22Rv1 (cell line): ENCODE results near the gene DNAJB14.

Experiments
- H3K27ac ChIP-seq: fragments of 450-650 bp; 2 replicates; pipeline ENCODE4 v1.5.1; 2017
- CTCF ChIP-seq: fragments of 450-650 bp; IDR thresholded peaks from 2 replicates; pipeline ENCODE4 v1.5.1; 2017; ENCODE audit warnings: mild to moderate bottlenecking
- ZFX ChIP-seq: fragments of 450-650 bp; IDR thresholded peaks from 2 replicates; pipeline ENCODE4 v1.6.1; 2017; ENCODE audit warnings: antibody characterized with exemption, borderline replicate concordance

Gene DNAJB14

GRCh38 chr4:99894998-99895397 lies 51.4 kb downstream of the DNAJB14 start:
- peak overlapping the region; percentile 68 for H3K27ac ChIP-seq
- no peak for TF ChIP-seq ZFX
- no peak for TF ChIP-seq CTCF

- H3K27ac ChIP-seq, result peak within 1 kb of the TSS; percentile 68
These were observed 52.0 kb downstream of the DNAJB14 start, which contains the start of gene LAMTOR3 for GRCh38 chr4:99894161-99894997. Gene LAMTOR3, minus strand, starts transcription at chr4:99894427. Its CDS starts 464 bp downstream, at chr4:99893963.

GRCh38 chr4:99893839-99894160 lies 52.6 kb downstream of the DNAJB14 start:
- TF ChIP-seq ZFX (no peak), CTCF (no peak)
- H3K27ac ChIP-seq, result peak overlapping the region; percentile 68

More at GRCh38 chr4:99894161-99894997, 52.0 kb downstream of the DNAJB14 start, which contains the start of gene LAMTOR3:
- no peak for TF ChIP-seq ZFX
- TF ChIP-seq CTCF, result no peak

GRCh38 chr4:99893029-99893428 lies 53.4 kb downstream of the DNAJB14 start:
- TF ChIP-seq ZFX, result no peak
- H3K27ac ChIP-seq, result no peak overlapping the region

GRCh38 chr4:99891351-99891750 lies 55.1 kb downstream of the DNAJB14 start:
- no peak for TF ChIP-seq ZFX
- no peak for TF ChIP-seq CTCF
- no peak overlapping the region for H3K27ac ChIP-seq

- TF ChIP-seq CTCF, result no peak
- TF ChIP-seq ZFX, result no peak
- no peak overlapping the region for H3K27ac ChIP-seq
These were observed 58.6 kb downstream of the DNAJB14 start for GRCh38 chr4:99887837-99888236.

GRCh38 chr4:99886146-99886545 lies 60.3 kb downstream of the DNAJB14 start:
- TF ChIP-seq CTCF (no peak), ZFX (no peak)
- no peak overlapping the region for H3K27ac ChIP-seq

- no peak overlapping the region for H3K27ac ChIP-seq
- TF ChIP-seq ZFX (no peak), CTCF (no peak)
These were observed 60.7 kb downstream of the DNAJB14 start for GRCh38 chr4:99885687-99886086.
